Peyer's patch (tissue), 4 donors: ENCODE data around the gene BICDL2. TPM values are rescaled to one million over a fixed set of nuclear protein-coding genes. Genes with fewer than 3 reads are reported as not detected.

Source experiments
- DNase-seq, 3 donors: peaks; one replicate each; pipeline ENCODE4 v3.0.0-alpha.2; 2017 to 2019
- H3K27ac ChIP-seq, 4 donors: fragments of 200-600 bp; sonication (generic); one replicate each; pipeline ENCODE4 v1.5.1; 2016 to 2019
- H3K27me3 ChIP-seq, 2 donors: fragments of 200-600 bp; sonication (generic); one replicate each; pipeline ENCODE4 v1.5.1; 2019
- H3K36me3 ChIP-seq, 3 donors: fragments of 200-600 bp; sonication (generic); one replicate each; pipeline ENCODE4 v1.5.1; 2016 to 2019
- H3K4me1 ChIP-seq, 4 donors: fragments of 200-600 bp; sonication (generic); one replicate each; pipeline ENCODE4 v1.5.1; 2016 to 2019
- H3K4me3 ChIP-seq, 4 donors: fragments of 200-600 bp; sonication (generic); 1 replicate in 3 of 4; 2 replicates in 1 of 4; pipeline ENCODE4 v1.5.1; 2016 to 2019; ENCODE audit warnings: mild to moderate bottlenecking in 1 of 4
- H3K9me3 ChIP-seq, 4 donors: fragments of 200-600 bp; sonication (generic); one replicate each; pipeline ENCODE4 v1.5.1; 2016 to 2019; ENCODE audit warnings: mild to moderate bottlenecking in 1 of 4
- CTCF ChIP-seq, 6 experiments: fragments of 450-650 bp in 4 of 6; fragments of 200-600 bp in 2 of 6; sonication (generic) in 1 of 6; IDR thresholded peaks; one replicate each; pipeline ENCODE4 v1.5.1; 2017 to 2019; ENCODE audit warnings: antibody characterized with exemption in 6 of 6, mild to moderate bottlenecking in 3 of 6, moderate library complexity in 1 of 6
- POLR2A ChIP-seq, 2 donors: fragments of 450-650 bp; IDR thresholded peaks; one replicate each; pipeline ENCODE4 v1.5.1; 2017; ENCODE audit warnings: antibody characterized with exemption in 2 of 2, mild to moderate bottlenecking in 2 of 2, moderate library complexity in 2 of 2
- total RNA-seq, 4 donors: library from RNA; depleted of rRNA; stranded (reverse); fragments of >200 nt; gene quantifications; one replicate each; pipeline ENCODE4 v1.1.0, GENCODE V29; 2016

BICDL2 gene
- total RNA-seq, 4 donors from 2014 or later, result 44.6 to 126 (median 93.8) TPM

GRCh38 chr16:2982402-2982801 is 54.3 kb downstream of the BICDL2 start:
- H3K27ac ChIP-seq, result no peak overlapping the region
- peaks cover 5 to 23% (median 7%) of the 10 kb centered on the region in 4 donors for H3K4me1 ChIP-seq
- no peaks in the 10 kb centered on the region for H3K9me3 ChIP-seq
- H3K36me3 ChIP-seq, result no peaks in the 10 kb centered on the region
- DNase-seq, result no peak
- no peak overlapping the region for H3K4me3 ChIP-seq
- TF ChIP-seq CTCF (IDR thresholded peaks at IDR 0.05) (no peak), POLR2A (IDR thresholded peaks at IDR 0.05) (no peak)
- H3K27me3 ChIP-seq, result no peaks in the 10 kb centered on the region

GRCh38 chr16:2981899-2982250 is 54.9 kb downstream of the BICDL2 start:
- H3K4me3 ChIP-seq, result no peak overlapping the region
- H3K27ac ChIP-seq, result no peak overlapping the region
- TF ChIP-seq CTCF (IDR thresholded peaks at IDR 0.05), result no peak
- H3K27me3 ChIP-seq, result no peaks in the 10 kb centered on the region
- DNase-seq, result no peak
- peaks cover 5 to 23% (median 7%) of the 10 kb centered on the region in 4 donors for H3K4me1 ChIP-seq
- H3K36me3 ChIP-seq, result no peaks in the 10 kb centered on the region
- no peaks in the 10 kb centered on the region for H3K9me3 ChIP-seq

GRCh38 chr16:2981177-2981898 is 55.4 kb downstream of the BICDL2 start:
- Histone ChIP-seq H3K4me1 (peaks cover 5 to 23% (median 7%) of the 10 kb centered on the region in 4 donors), H3K27ac (no peak overlapping the region), H3K27me3 (no peaks in the 10 kb centered on the region), H3K9me3 (no peaks in the 10 kb centered on the region), H3K36me3 (no peaks in the 10 kb centered on the region), H3K4me3 (peak overlapping the region in 3 of 4 donors; percentile 75 to 93 (median 76))
- DNase-seq, result no peak
- TF ChIP-seq POLR2A (IDR thresholded peaks at IDR 0.05) (no peak), CTCF (IDR thresholded peaks at IDR 0.05) (no peak)

GRCh38 chr16:2980227-2981176 is 56.2 kb downstream of the BICDL2 start, which contains the start of gene PKMYT1:
Gene PKMYT1, minus strand, starts transcription at chr16:2980446. Its CDS starts 789 bp downstream, at chr16:2979657.
- Histone ChIP-seq H3K4me3 (peak within 1 kb of the TSS; percentile 74 to 93 (median 76)), H3K9me3 (no peaks in the 10 kb centered on the region), H3K27me3 (no peaks in the 10 kb centered on the region), H3K4me1 (peaks cover 5 to 23% (median 7%) of the 10 kb centered on the region in 4 donors), H3K36me3 (no peaks in the 10 kb centered on the region), H3K27ac (peak within 1 kb of the TSS; percentile 85 to 93 (median 89))
- TF ChIP-seq CTCF (IDR thresholded peaks at IDR 0.05) (no peak), POLR2A (IDR thresholded peaks at IDR 0.05) (peak; percentile 97)
- DNase-seq, result peak; percentile 86 to 96 (median 96)

GRCh38 chr16:2979669-2980226 is 57.0 kb downstream of the BICDL2 start:
- peaks cover 5 to 23% (median 7%) of the 10 kb centered on the region in 4 donors for H3K4me1 ChIP-seq
- H3K27ac ChIP-seq, result peak overlapping the region in 1 of 4 donors; percentile 85

More at GRCh38 chr16:2979669-2980226, 57.0 kb downstream of the BICDL2 start:
- Histone ChIP-seq H3K9me3 (no peaks in the 10 kb centered on the region), H3K27me3 (no peaks in the 10 kb centered on the region), H3K36me3 (no peaks in the 10 kb centered on the region), H3K4me3 (peak overlapping the region; percentile 74 to 93 (median 76))
- DNase-seq, result no peak
- no peak for TF ChIP-seq CTCF (IDR thresholded peaks at IDR 0.05)
- TF ChIP-seq POLR2A (IDR thresholded peaks at IDR 0.05), result no peak
